Kidney (tissue), 14 donors: ENCODE data around the gene QRICH1. TPM values are rescaled to one million over a fixed set of nuclear protein-coding genes. Genes with fewer than 3 reads are reported as not detected.
A peak's percentile ranks its signal among the peaks of the same experiment; 100 is the strongest.

Experiments
- DNase-seq, 5 donors: peaks; one replicate each; pipeline ENCODE4 v3.0.0-alpha.2; 2013 to 2020
- FAIRE-seq: peaks from 2 replicates; lab custom pipeline; 2012; peaks lifted over from hg19 to GRCh38; lab: Jason Lieb, UNC
- H3K27ac ChIP-seq, 2 donors: one replicate each; pipeline ENCODE4 v1.7.0; 2013; ENCODE audit warnings: low read depth in 2 of 2, low read length in 2 of 2, inconsistent platforms in 1 of 2
- H3K27me3 ChIP-seq: one replicate; pipeline ENCODE4 v1.7.1; 2013; ENCODE audit warnings: low read length, inconsistent platforms; ENCODE audit not compliant: control insufficient read depth, insufficient read depth
- H3K36me3 ChIP-seq, 3 donors: one replicate each; pipeline versions ENCODE4 v1.7.0 to v1.7.1; 2013; ENCODE audit warnings: low read length in 3 of 3, control low read depth in 1 of 3, inconsistent platforms in 1 of 3; ENCODE audit not compliant: insufficient read depth in 3 of 3, control insufficient read depth in 2 of 3
- H3K4me1 ChIP-seq, 3 donors: one replicate each; pipeline versions ENCODE4 v1.7.0 to v1.7.1; 2013; ENCODE audit warnings: low read length in 3 of 3, inconsistent platforms in 1 of 3, low read depth in 1 of 3; ENCODE audit not compliant: control insufficient read depth in 2 of 3, insufficient read depth in 2 of 3
- H3K4me3 ChIP-seq, 3 donors: one replicate each; pipeline versions ENCODE4 v1.7.0 to v1.8.1; 2013; ENCODE audit warnings: low read length in 3 of 3, control low read depth in 1 of 3, inconsistent platforms in 1 of 3
- H3K9ac ChIP-seq, 3 donors: one replicate each; pipeline versions ENCODE4 v1.7.0 to v1.7.1; 2013; ENCODE audit warnings: low read length in 3 of 3, control low read depth in 1 of 3, inconsistent platforms in 1 of 3
- H3K9me3 ChIP-seq, 3 donors: one replicate each; pipeline versions ENCODE4 v1.7.0 to v1.7.1; 2013; ENCODE audit warnings: low read length in 3 of 3, control low read depth in 1 of 3, inconsistent platforms in 1 of 3; ENCODE audit not compliant: control insufficient read depth in 2 of 3, insufficient read depth in 1 of 3
- intact Hi-C: fragments of 100-400 bp; cut with DNase I; formaldehyde crosslinking; loops from one replicate; pipeline ENCODE4 v1.11.1; 2022
- polyA plus RNA-seq: library from polyadenylated mRNA; stranded (reverse); fragments of 350-450 nt; fragmentation: Illumina TruSeq; extraction: RNeasy Lipid Tissue Mini Kit (QIAGEN cat#74804); gene quantifications from one replicate; pipeline ENCODE4 v1.2.3, GENCODE V29; 2014; ENCODE audit warnings: low read depth, low replicate concordance; ENCODE audit not compliant: insufficient read depth
- total RNA-seq: library from RNA; stranded (reverse); fragmentation: NEBNext Ultra II Directional; extraction: Animal tissue kit (Norgen Biotek cat#: 25700); gene quantifications from one replicate; pipeline ENCODE4 v1.2.1, GENCODE V29; 2021
- TF ChIP-seq, protein P1 (sequence below): IDR thresholded peaks from 3 replicates; pipeline ENCODE4 v1.5.1; 2012; ENCODE audit warnings: mild to moderate bottlenecking, moderate library complexity, borderline replicate concordance; ENCODE audit not compliant: insufficient read depth; ENCODE audit errors: extremely low read depth
- donor health status: control.
- donor health status: control.
- donor health status: control.
- donor health status: control.
- donor health status: control.
- donor health status: DM: yes; HTN: yes; CAD: no.
- donor health status: Normal renal cell carcinoma (clear cell type).

QRICH1 gene
- total and polyA plus RNA-seq, 2 donors from 2014 or later = 23.0 to 92.1 TPM

DNA sequence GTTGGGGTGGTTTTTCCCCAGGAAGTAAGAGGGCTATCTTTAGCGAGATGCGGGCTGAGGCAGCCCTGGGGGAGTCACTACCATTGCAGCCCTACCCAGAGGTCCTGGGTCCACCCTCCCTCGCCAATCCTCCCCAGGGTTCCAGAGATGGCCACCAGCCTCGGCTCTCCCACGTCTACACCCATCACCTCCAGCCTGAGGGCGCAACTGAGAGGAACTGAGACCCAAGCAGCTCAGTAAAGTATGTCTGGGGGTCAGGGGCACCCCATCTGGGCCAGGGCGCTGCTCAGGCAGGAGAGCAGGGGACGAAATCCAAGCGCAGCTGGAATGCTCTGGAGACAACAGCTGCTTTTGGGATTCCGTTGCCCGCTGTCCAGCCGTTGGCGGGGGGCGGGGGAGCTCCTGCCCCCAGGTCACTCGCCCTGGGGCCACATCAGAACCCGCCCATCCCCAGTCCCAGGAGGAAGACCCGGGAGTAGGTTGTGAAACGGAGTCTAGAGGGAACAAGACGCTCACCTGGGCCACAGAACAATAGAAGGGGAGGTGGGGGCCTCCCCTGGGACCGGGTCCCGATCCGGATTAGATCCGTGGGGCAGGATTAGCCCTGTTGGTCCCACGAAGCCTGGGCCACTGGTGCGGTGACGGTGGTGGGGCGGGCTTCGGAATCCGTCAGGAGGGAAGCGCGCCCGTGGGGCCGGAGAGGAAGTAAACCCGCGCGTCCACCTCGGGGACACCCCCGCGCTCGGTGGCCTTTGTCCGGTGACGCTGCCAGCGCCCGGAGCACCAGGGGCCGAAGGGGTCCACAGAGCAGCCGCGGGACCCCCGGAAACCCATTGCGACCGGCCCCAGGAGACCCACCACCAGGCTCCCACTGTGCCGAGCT lies 73.3 kb downstream of the QRICH1 start:
- Histone ChIP-seq H3K4me1 (peaks cover 0 to 33% (median 7%) of the 10 kb centered on the region in 3 donors), H3K36me3 (peaks cover 7 to 26% (median 23%) of the 10 kb centered on the region in 3 donors), H3K27ac (peak overlapping the region; percentile 98 to 99), H3K9ac (peak overlapping the region; percentile 82 to 100 (median 95)), H3K4me3 (peak overlapping the region; percentile 77 to 97 (median 90)), H3K27me3 (no peaks in the 10 kb centered on the region), H3K9me3 (no peaks in the 10 kb centered on the region)
- TF ChIP-seq, protein P1, sequence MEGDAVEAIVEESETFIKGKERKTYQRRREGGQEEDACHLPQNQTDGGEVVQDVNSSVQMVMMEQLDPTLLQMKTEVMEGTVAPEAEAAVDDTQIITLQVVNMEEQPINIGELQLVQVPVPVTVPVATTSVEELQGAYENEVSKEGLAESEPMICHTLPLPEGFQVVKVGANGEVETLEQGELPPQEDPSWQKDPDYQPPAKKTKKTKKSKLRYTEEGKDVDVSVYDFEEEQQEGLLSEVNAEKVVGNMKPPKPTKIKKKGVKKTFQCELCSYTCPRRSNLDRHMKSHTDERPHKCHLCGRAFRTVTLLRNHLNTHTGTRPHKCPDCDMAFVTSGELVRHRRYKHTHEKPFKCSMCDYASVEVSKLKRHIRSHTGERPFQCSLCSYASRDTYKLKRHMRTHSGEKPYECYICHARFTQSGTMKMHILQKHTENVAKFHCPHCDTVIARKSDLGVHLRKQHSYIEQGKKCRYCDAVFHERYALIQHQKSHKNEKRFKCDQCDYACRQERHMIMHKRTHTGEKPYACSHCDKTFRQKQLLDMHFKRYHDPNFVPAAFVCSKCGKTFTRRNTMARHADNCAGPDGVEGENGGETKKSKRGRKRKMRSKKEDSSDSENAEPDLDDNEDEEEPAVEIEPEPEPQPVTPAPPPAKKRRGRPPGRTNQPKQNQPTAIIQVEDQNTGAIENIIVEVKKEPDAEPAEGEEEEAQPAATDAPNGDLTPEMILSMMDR = no peak
- peak in 4 of 5 donors; percentile 22 to 90 (median 56) for DNase-seq
- FAIRE-seq = no peak
- intact Hi-C loops = no loop called here

DNA sequence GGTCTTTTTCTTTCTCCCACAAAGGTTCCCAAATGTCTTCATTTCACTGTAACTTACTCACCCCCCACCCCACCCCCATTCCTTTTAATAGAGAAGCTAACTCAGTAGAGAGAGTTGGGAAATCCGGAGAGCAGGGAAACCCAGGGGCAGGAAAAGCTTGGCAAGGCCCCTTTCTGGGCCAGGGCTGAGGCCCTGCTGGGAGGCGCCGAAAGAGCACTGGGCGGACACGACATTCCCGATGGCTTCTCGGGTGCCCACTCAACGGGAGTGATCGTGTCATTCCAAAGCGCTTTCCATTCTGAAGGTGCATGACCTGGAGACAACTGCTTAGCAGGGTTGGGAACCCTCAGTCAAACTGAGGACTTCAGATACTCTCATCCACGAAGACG lies 73.9 kb downstream of the QRICH1 start:
- Histone ChIP-seq H3K9ac (peak overlapping the region in 1 of 3 donors; percentile 100), H3K36me3 (peaks cover 5 to 26% (median 22%) of the 10 kb centered on the region in 3 donors), H3K27ac (peak overlapping the region in 1 of 2 donors; percentile 99), H3K9me3 (no peaks in the 10 kb centered on the region), H3K4me1 (peaks cover 0 to 29% (median 7%) of the 10 kb centered on the region in 3 donors), H3K27me3 (no peaks in the 10 kb centered on the region), H3K4me3 (peak overlapping the region; percentile 77 to 97 (median 90))
- no peak for FAIRE-seq
- intact Hi-C loops = no loop called here
- DNase-seq = peak in 1 of 5 donors; percentile 48
- TF ChIP-seq, protein P1 = no peak

DNA sequence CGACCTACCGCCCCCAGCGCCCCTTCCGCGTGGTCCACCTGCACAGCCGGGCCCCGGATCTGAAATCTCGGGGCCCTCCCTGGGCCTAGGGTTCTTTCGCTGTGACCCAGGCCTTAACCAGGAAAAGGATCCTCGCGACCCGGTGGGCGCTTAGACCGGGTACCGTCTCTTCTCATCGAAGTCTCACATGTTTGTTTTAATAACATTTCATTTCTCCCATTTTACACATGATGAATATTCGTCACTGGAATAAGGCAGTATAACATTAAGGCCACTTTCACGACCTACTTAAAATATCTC lies 75.2 kb downstream of the QRICH1 start:
- no peak for FAIRE-seq
- no peak for DNase-seq
- Histone ChIP-seq H3K27ac (peak overlapping the region; percentile 57 to 63), H3K4me1 (peaks cover 0 to 29% (median 7%) of the 10 kb centered on the region in 3 donors), H3K9me3 (no peaks in the 10 kb centered on the region), H3K27me3 (no peaks in the 10 kb centered on the region), H3K9ac (peak overlapping the region; percentile 44 to 64 (median 63)), H3K36me3 (peaks cover 2 to 20% (median 17%) of the 10 kb centered on the region in 3 donors), H3K4me3 (peak overlapping the region; percentile 68 to 81 (median 78))
- intact Hi-C loops = no loop called here
- TF ChIP-seq, protein P1 = no peak
